Testis (tissue), 2 donors: Measurements from ENCODE around the gene C1QL2.

ENCODE experiments used
- POLR2A ChIP-seq: fragments of 450-650 bp; IDR thresholded peaks from one replicate; pipeline ENCODE4 v1.6.1; 2017; ENCODE audit warnings: antibody characterized with exemption, mild to moderate bottlenecking, moderate library complexity
- TF ChIP-seq, protein P1 (sequence below), 3 experiments: fragments of 450-650 bp in 2 of 3; fragments of 200-600 bp in 1 of 3; sonication (generic) in 1 of 3; IDR thresholded peaks; one replicate each; pipeline ENCODE4 v1.5.1; 2016 to 2019; ENCODE audit warnings: antibody characterized with exemption in 3 of 3, mild to moderate bottlenecking in 2 of 3, moderate library complexity in 1 of 3

DNA sequence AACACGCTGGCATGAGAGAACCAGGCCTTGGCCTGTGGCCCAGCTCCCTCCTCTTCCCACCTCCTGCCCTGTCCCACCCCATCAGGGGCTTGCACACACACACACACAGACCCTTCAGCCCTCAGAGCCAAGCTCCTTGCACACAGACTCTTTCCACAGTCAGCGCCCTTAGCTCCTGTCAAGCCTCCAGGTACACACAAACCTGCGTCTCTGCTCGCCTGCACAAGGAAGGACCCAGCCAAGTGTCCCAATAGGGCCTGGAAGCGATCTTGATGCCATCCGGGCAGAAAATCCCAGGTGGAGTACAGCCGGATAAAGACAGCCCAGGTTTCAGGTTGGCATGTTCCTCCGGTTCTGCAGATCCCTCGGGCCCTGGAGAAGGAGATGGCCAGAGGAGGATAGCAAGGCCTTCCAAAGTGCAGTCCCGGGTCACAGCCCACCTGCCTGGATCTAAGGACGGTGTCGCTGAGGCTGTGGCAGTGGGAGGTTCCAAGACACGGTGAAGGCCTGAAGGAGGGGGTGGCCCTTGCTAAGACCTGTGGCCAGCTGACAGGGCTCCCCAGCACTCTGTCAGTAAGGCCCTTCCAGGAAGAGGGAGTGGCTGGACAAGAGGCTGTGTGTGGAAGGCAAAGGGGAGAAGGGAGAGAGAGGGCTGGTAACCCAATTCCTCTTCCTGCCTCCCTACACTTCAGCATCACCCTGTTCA is 46.6 kb upstream of the C1QL2 start:
- TF ChIP-seq, protein P1, sequence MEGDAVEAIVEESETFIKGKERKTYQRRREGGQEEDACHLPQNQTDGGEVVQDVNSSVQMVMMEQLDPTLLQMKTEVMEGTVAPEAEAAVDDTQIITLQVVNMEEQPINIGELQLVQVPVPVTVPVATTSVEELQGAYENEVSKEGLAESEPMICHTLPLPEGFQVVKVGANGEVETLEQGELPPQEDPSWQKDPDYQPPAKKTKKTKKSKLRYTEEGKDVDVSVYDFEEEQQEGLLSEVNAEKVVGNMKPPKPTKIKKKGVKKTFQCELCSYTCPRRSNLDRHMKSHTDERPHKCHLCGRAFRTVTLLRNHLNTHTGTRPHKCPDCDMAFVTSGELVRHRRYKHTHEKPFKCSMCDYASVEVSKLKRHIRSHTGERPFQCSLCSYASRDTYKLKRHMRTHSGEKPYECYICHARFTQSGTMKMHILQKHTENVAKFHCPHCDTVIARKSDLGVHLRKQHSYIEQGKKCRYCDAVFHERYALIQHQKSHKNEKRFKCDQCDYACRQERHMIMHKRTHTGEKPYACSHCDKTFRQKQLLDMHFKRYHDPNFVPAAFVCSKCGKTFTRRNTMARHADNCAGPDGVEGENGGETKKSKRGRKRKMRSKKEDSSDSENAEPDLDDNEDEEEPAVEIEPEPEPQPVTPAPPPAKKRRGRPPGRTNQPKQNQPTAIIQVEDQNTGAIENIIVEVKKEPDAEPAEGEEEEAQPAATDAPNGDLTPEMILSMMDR (IDR thresholded peaks at IDR 0.05): no peak
- no peak for TF ChIP-seq POLR2A
